ENCODE measurements around the gene E2F7. TPM values are rescaled to one million over a fixed set of nuclear protein-coding genes. Genes with fewer than 3 reads are reported as not detected.

The E2F7 gene
- polyA plus RNA-seq, 1 of the 3 experiments (the other 2 are of a cell fraction): 8.8 TPM

- Histone ChIP-seq H2AFZ (ENCODE audit: low read depth) (no peak overlapping the region; the same call in 1 of the 2 replicates), H3K4me2 (peak overlapping the region; percentile 77), H3K4me1 (ENCODE audit: control insufficient read depth in 1 of 2, insufficient read depth in 2 of 2, low read depth in 1 of 2, low read length in 1 of 2) (peaks cover 0 to 10% of the 10 kb centered on the region in 2 experiments), H3K9ac (peak overlapping the region; percentile 95), H3K9me2 (no peaks in the 10 kb centered on the region), H3K79me2 (ENCODE audit: insufficient read depth) (peaks cover 87% of the 10 kb centered on the region), H3K27ac (ENCODE audit: low read depth in 2 of 2, low read length in 1 of 2) (peak overlapping the region; percentile 47 to 79; a peak in 3 of 4 replicates), H3K36me3 (replicated peaks in 1 of 2; ENCODE audit: control insufficient read depth in 1 of 2, insufficient read depth in 2 of 2, low read length in 1 of 2) (peaks cover 2 to 25% of the 10 kb centered on the region in 2 experiments), H3K27me3 (ENCODE audit: insufficient read depth) (no peaks in the 10 kb centered on the region), H3K9me3 (no peaks in the 10 kb centered on the region), H3K4me3 (ENCODE audit: low read depth in 2 of 2, low read length in 1 of 2) (peak overlapping the region; percentile 19 to 92; a peak in 3 of 4 replicates), H3F3A (replicated peaks; ENCODE audit: insufficient read depth) (peaks cover 46% of the 10 kb centered on the region), H4K20me1 (ENCODE audit: insufficient read depth) (no peaks in the 10 kb centered on the region)
- no peak for DNase-seq
- ChIA-PET CTCF (no interaction called here), POLR2A (no interaction called here)
- WGBS (ENCODE audit: low lambda C conversion rate): 51% methylated on average over 12 of the region's 12 CpGs
- TF ChIP-seq JUND (IDR thresholded peaks at IDR 0.05): peak; percentile 65
- TF ChIP-seq FOSL2 (IDR thresholded peaks at IDR 0.05; ENCODE audit: borderline replicate concordance, low read depth): peak; percentile 81
- no peak for TF ChIP-seq CHD2 (IDR thresholded peaks at IDR 0.05; ENCODE audit: low read length, partially characterized antibody)
- TF ChIP-seq PBX3 (IDR thresholded peaks at IDR 0.05): no peak
- TF ChIP-seq GABPA (IDR thresholded peaks at IDR 0.05; ENCODE audit: low read depth): no peak
- TF ChIP-seq RXRA (IDR thresholded peaks at IDR 0.05; ENCODE audit: borderline replicate concordance, low read depth): no peak
- TF ChIP-seq RCOR1 (IDR thresholded peaks at IDR 0.05; ENCODE audit: low read length): no peak
- TF ChIP-seq RFX5 (IDR thresholded peaks at IDR 0.05; ENCODE audit: low read length): no peak
- no peak for TF ChIP-seq USF2 (IDR thresholded peaks at IDR 0.05; ENCODE audit: borderline replicate concordance, low read depth, low read length)
- TF ChIP-seq REST (IDR thresholded peaks at IDR 0.05; ENCODE audit: low read depth, low read length): no peak
- TF ChIP-seq MXI1 (IDR thresholded peaks at IDR 0.05; ENCODE audit: low read depth, low read length): no peak
- TF ChIP-seq GATA2 (CRISPR knock-in tag; IDR thresholded peaks at IDR 0.05): no peak
- TF ChIP-seq FOXM1 (IDR thresholded peaks at IDR 0.05; ENCODE audit: low read depth): no peak
- TF ChIP-seq SIN3A (IDR thresholded peaks at IDR 0.05; ENCODE audit: borderline replicate concordance, low read depth, low read length): no peak; the same call in 1 of the 2 replicates
- no peak for TF ChIP-seq ZBTB33 (IDR thresholded peaks at IDR 0.05; ENCODE audit: borderline replicate concordance, low read depth)
- TF ChIP-seq MEF2A (IDR thresholded peaks at IDR 0.05; ENCODE audit: borderline replicate concordance, low read depth): peak; percentile 68
- TF ChIP-seq TEAD4 (IDR thresholded peaks at IDR 0.05; ENCODE audit: borderline replicate concordance, insufficient read depth): no peak
- no peak for TF ChIP-seq EZH2phosphoT487 (IDR thresholded peaks at IDR 0.05; ENCODE audit: borderline replicate concordance, low read depth)
- TF ChIP-seq NRF1 (IDR thresholded peaks at IDR 0.05; ENCODE audit: low read depth, low read length): no peak
- TF ChIP-seq RAD21 (IDR thresholded peaks at IDR 0.05; ENCODE audit: low read length): no peak
- TF ChIP-seq MAX (IDR thresholded peaks at IDR 0.05; ENCODE audit: low read depth): peak; percentile 37; the same call in 1 of the 2 replicates
- no peak for TF ChIP-seq POLR2AphosphoS5 (IDR thresholded peaks at IDR 0.05; ENCODE audit: low read depth, low read length)
- TF ChIP-seq YY1 (IDR thresholded peaks at IDR 0.05; ENCODE audit: low read depth): no peak
- TF ChIP-seq ELF1 (IDR thresholded peaks at IDR 0.05): no peak
- TF ChIP-seq EP300 (IDR thresholded peaks at IDR 0.05; ENCODE audit: borderline replicate concordance in 1 of 2, low read depth in 1 of 2, low read length in 1 of 2): peak in 1 of 2 experiments; percentile 47; a peak in 1 of 4 replicates
- TF ChIP-seq NFIC (IDR thresholded peaks at IDR 0.05; ENCODE audit: borderline replicate concordance): peak; percentile 43; the same call in 1 of the 2 replicates
- no peak for TF ChIP-seq SMC3 (IDR thresholded peaks at IDR 0.05; ENCODE audit: low read depth, low read length)
Measured at GRCh38 chr12:77062846-77063461, 2.4 kb downstream of the E2F7 start.

Measured in SK-N-SH (cell line).